ENCODE data around the gene TBCD.
A peak's percentile ranks its signal among the peaks of the same experiment; 100 is the strongest.

The TBCD gene

DNA sequence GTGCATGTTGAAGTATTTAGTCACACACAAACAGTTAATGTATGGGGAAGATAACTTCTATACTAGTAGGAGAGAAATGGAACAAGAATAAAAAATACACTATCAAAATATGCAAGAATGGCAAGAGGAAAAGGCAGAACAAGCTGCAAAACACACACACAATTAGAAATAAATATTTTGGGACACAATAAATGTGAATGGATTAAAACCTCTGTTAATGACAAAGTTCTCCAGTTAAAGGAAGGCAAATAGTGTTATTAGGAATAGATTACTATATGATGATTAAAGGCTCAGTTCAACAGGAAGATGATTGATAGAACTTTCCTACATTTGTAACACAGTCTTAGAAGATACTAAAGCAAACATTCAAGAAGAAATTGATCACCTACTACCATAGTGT is 194.2 kb downstream of the TBCD start:
- Histone ChIP-seq H3K4me2 (ENCODE audit: insufficient read depth, low read length, poor library complexity, severe bottlenecking) (no peak overlapping the region), H3K9ac (ENCODE audit: low read depth, low read length, poor library complexity) (no peak overlapping the region), H4K91ac (ENCODE audit: low read depth, low read length, poor library complexity) (no peak overlapping the region), H2BK15ac (ENCODE audit: low read length) (no peak overlapping the region), H3K79me1 (ENCODE audit: low read depth, low read length) (peaks cover 2% of the 10 kb centered on the region), H2AK5ac (ENCODE audit: low read depth, low read length) (no peak overlapping the region), H2BK12ac (ENCODE audit: low read length) (no peak overlapping the region), H3K4ac (ENCODE audit: low read length) (no peak overlapping the region), H2AFZ (ENCODE audit: low read length) (no peak overlapping the region), H3K27me3 (ENCODE audit: control insufficient read depth in 3 of 3, insufficient read depth in 3 of 3, low read depth in 1 of 3, low read length in 3 of 3) (no peaks in the 10 kb centered on the region), H3K4me1 (ENCODE audit: control insufficient read depth in 2 of 2, insufficient read depth in 1 of 2, low read depth in 1 of 2, low read length in 2 of 2) (no peaks in the 10 kb centered on the region), H2BK5ac (ENCODE audit: low read length) (no peak overlapping the region), H3K27ac (replicated peaks; ENCODE audit: low read length) (no peak overlapping the region), H3K18ac (ENCODE audit: low read length) (no peak overlapping the region), H3K14ac (ENCODE audit: low read length) (no peak overlapping the region), H3K4me3 (ENCODE audit: low read length in 2 of 2) (no peak overlapping the region), H3K23ac (ENCODE audit: low read depth, low read length, poor library complexity) (no peak overlapping the region), H3K9me3 (replicated peaks in 1 of 2; ENCODE audit: control insufficient read depth in 2 of 2, insufficient read depth in 1 of 2, low read depth in 1 of 2, low read length in 2 of 2) (peaks cover 73 to 84% of the 10 kb centered on the region in 2 donors), H2BK120ac (ENCODE audit: low read depth, low read length) (no peak overlapping the region), H4K8ac (ENCODE audit: low read depth, low read length) (no peak overlapping the region), H3K36me3 (replicated peaks in 1 of 2; ENCODE audit: control insufficient read depth in 2 of 2, insufficient read depth in 2 of 2, low read length in 2 of 2) (peaks cover 50 to 96% of the 10 kb centered on the region in 2 donors)
- no peak for DNase-seq (ENCODE audit: low spot score)

DNA sequence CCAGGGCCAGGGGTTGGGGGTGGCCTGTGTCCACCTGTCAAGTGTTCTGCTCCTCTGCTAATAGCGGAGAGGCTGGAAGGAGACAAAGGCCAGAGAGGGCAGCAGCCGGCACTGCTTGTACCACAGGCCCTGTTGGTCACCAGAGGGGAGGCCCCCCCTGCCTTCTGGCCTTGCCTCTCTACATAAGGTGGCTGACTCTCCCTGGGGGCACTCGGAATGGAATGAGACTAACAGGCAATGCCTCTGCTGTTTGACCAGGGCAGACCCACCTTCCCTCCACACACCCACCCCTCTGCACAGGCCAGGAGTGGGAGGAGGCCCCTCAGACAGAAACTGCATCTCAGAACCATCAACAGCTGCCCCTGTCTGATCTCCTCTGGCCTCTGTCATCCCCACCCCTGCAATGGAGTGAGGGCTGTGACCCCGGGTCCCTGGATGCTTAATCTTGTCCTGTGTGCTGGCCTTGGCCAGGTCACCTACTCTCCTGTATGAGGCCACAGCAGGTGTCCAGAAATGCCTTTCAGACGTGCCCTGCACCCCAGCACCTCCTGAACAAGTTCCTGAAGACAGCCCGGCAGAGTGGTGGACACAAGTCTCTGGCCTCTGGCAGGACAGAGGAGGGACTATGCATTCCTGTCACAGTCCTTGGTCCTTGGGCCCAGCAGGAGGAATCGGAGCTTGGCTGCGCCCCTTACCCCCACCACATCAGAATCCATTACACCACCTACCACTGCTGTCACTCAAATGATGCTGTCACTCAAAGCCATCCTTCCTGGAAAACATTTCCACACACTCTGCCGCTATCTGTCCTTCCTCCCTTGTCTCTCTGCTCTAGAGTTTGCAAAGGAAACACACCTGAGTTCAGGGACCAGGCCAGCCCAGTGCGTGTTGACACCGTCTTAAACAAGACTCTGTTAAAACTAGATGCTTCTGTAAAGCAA is 195.5 kb downstream of the TBCD start:
- peaks cover 42 to 92% of the 10 kb centered on the region in 2 donors for H3K36me3 ChIP-seq (replicated peaks in 1 of 2; ENCODE audit: control insufficient read depth in 2 of 2, insufficient read depth in 2 of 2, low read length in 2 of 2)
- H2BK15ac ChIP-seq (ENCODE audit: low read length), result no peak overlapping the region
- no peak for DNase-seq (ENCODE audit: low spot score)
- H3K14ac ChIP-seq (ENCODE audit: low read length), result peak overlapping the region; percentile 76
- H2AFZ ChIP-seq (ENCODE audit: low read length), result no peak overlapping the region
- H3K27ac ChIP-seq (replicated peaks; ENCODE audit: low read length), result no peak overlapping the region
- no peak overlapping the region for H3K9ac ChIP-seq (ENCODE audit: low read depth, low read length, poor library complexity)
- H3K27me3 ChIP-seq (ENCODE audit: control insufficient read depth in 3 of 3, insufficient read depth in 3 of 3, low read depth in 1 of 3, low read length in 3 of 3), result no peaks in the 10 kb centered on the region
- H3K23ac ChIP-seq (ENCODE audit: low read depth, low read length, poor library complexity), result peak overlapping the region; percentile 50
- H3K4me1 ChIP-seq (ENCODE audit: control insufficient read depth in 2 of 2, insufficient read depth in 1 of 2, low read depth in 1 of 2, low read length in 2 of 2), result no peaks in the 10 kb centered on the region
- H2BK5ac ChIP-seq (ENCODE audit: low read length), result peak overlapping the region; percentile 43
- no peak overlapping the region for H2BK120ac ChIP-seq (ENCODE audit: low read depth, low read length)
- no peak overlapping the region for H2BK12ac ChIP-seq (ENCODE audit: low read length)
- H3K9me3 ChIP-seq (replicated peaks in 1 of 2; ENCODE audit: control insufficient read depth in 2 of 2, insufficient read depth in 1 of 2, low read depth in 1 of 2, low read length in 2 of 2), result peaks cover 75 to 95% of the 10 kb centered on the region in 2 donors
- H3K4me3 ChIP-seq (ENCODE audit: low read length in 2 of 2), result peak overlapping the region in 1 of 2 donors; percentile 43
- H3K4ac ChIP-seq (ENCODE audit: low read length), result no peak overlapping the region
- no CpG with 5 or more reads among the region's 11 CpGs for WGBS, 2 donors (ENCODE audit: extremely low coverage in 2 of 2, insufficient read length in 2 of 2, insufficient replicate concordance in 1 of 2)
- H4K8ac ChIP-seq (ENCODE audit: low read depth, low read length), result no peak overlapping the region
- H4K91ac ChIP-seq (ENCODE audit: low read depth, low read length, poor library complexity), result no peak overlapping the region
- H3K4me2 ChIP-seq (ENCODE audit: insufficient read depth, low read length, poor library complexity, severe bottlenecking), result no peak overlapping the region
- no peak overlapping the region for H2AK5ac ChIP-seq (ENCODE audit: low read depth, low read length)
- H3K79me1 ChIP-seq (ENCODE audit: low read depth, low read length), result peaks cover 2% of the 10 kb centered on the region
- peak overlapping the region; percentile 11 for H3K18ac ChIP-seq (ENCODE audit: low read length)

DNA sequence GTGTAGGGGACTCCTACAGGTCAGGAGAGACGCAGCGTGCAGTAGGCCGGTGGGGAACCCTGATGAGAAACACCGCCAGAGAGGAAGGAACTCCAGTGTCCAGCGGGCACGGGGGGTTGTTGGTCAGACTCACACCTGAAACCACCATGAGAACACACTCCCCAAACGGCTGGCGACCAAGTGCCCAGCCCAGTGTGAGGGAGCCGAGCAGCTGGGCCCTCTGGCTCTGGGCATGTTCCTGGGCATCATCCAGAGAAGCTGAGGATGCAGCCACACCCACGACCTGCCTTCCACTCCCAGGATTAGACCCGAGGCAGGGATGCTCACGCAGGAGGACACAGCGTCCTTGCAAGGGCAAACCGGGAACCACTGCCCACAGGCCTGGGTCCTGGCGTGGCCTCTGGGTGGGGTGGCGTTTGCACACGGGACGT is 196.2 kb downstream of the TBCD start:
- WGBS, 2 donors (ENCODE audit: extremely low coverage in 2 of 2, insufficient read length in 2 of 2, insufficient replicate concordance in 1 of 2), result no CpG with 5 or more reads among the region's 18 CpGs
- no peak overlapping the region for H3K9ac ChIP-seq (ENCODE audit: low read depth, low read length, poor library complexity)
- H2BK12ac ChIP-seq (ENCODE audit: low read length), result no peak overlapping the region
- H3K4me1 ChIP-seq (ENCODE audit: control insufficient read depth in 2 of 2, insufficient read depth in 1 of 2, low read depth in 1 of 2, low read length in 2 of 2), result no peaks in the 10 kb centered on the region
- H2BK15ac ChIP-seq (ENCODE audit: low read length), result no peak overlapping the region
- H3K23ac ChIP-seq (ENCODE audit: low read depth, low read length, poor library complexity), result no peak overlapping the region
- no peak overlapping the region for H3K4me3 ChIP-seq (ENCODE audit: low read length in 2 of 2)
- no peak overlapping the region for H3K18ac ChIP-seq (ENCODE audit: low read length)
- H3K36me3 ChIP-seq (replicated peaks in 1 of 2; ENCODE audit: control insufficient read depth in 2 of 2, insufficient read depth in 2 of 2, low read length in 2 of 2), result peaks cover 35 to 84% of the 10 kb centered on the region in 2 donors
- H3K4me2 ChIP-seq (ENCODE audit: insufficient read depth, low read length, poor library complexity, severe bottlenecking), result no peak overlapping the region
- peaks cover 2% of the 10 kb centered on the region for H3K79me1 ChIP-seq (ENCODE audit: low read depth, low read length)
- H2AK5ac ChIP-seq (ENCODE audit: low read depth, low read length), result peak overlapping the region; percentile 3
- no peaks in the 10 kb centered on the region for H3K27me3 ChIP-seq (ENCODE audit: control insufficient read depth in 3 of 3, insufficient read depth in 3 of 3, low read depth in 1 of 3, low read length in 3 of 3)
- H3K9me3 ChIP-seq (replicated peaks in 1 of 2; ENCODE audit: control insufficient read depth in 2 of 2, insufficient read depth in 1 of 2, low read depth in 1 of 2, low read length in 2 of 2), result peaks cover 69 to 94% of the 10 kb centered on the region in 2 donors
- H3K27ac ChIP-seq (replicated peaks; ENCODE audit: low read length), result no peak overlapping the region
- H3K4ac ChIP-seq (ENCODE audit: low read length), result no peak overlapping the region
- H4K91ac ChIP-seq (ENCODE audit: low read depth, low read length, poor library complexity), result peak overlapping the region; percentile 40
- H2AFZ ChIP-seq (ENCODE audit: low read length), result no peak overlapping the region
- no peak overlapping the region for H4K8ac ChIP-seq (ENCODE audit: low read depth, low read length)
- no peak for DNase-seq (ENCODE audit: low spot score)
- H2BK5ac ChIP-seq (ENCODE audit: low read length), result no peak overlapping the region
- no peak overlapping the region for H3K14ac ChIP-seq (ENCODE audit: low read length)
- H2BK120ac ChIP-seq (ENCODE audit: low read depth, low read length), result no peak overlapping the region

DNA sequence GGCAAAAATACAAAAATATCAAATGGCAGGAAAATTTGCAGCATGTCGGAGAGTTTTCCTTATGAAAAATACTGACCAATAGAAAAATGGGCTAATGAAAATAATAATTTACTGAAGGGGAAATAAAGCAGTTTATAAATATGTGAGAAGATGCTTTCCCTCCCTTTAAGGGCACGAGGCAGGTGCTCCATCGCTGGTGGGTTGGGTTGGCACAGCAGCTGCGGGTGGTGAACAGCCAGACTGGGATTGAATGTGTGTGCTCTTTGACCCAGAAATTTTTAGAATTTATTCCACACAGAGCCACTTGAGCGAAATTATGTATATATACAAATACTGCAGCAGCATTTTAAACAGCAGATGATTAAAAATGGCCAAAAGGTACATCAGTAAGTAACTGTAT is 197.1 kb downstream of the TBCD start:
- no peak overlapping the region for H2BK12ac ChIP-seq (ENCODE audit: low read length)
- no peak overlapping the region for H3K9ac ChIP-seq (ENCODE audit: low read depth, low read length, poor library complexity)
- WGBS, 2 donors (ENCODE audit: extremely low coverage in 2 of 2, insufficient read length in 2 of 2, insufficient replicate concordance in 1 of 2), result no CpG with 5 or more reads among the region's 5 CpGs
- no peak overlapping the region for H3K4me3 ChIP-seq (ENCODE audit: low read length in 2 of 2)
- no peak overlapping the region for H3K14ac ChIP-seq (ENCODE audit: low read length)
- no peak overlapping the region for H3K18ac ChIP-seq (ENCODE audit: low read length)
- H3K23ac ChIP-seq (ENCODE audit: low read depth, low read length, poor library complexity), result no peak overlapping the region
- no peak overlapping the region for H2BK5ac ChIP-seq (ENCODE audit: low read length)
- no peak overlapping the region for H2BK15ac ChIP-seq (ENCODE audit: low read length)
- H3K4me1 ChIP-seq (ENCODE audit: control insufficient read depth in 2 of 2, insufficient read depth in 1 of 2, low read depth in 1 of 2, low read length in 2 of 2), result no peaks in the 10 kb centered on the region
- H4K8ac ChIP-seq (ENCODE audit: low read depth, low read length), result no peak overlapping the region
- H3K27ac ChIP-seq (replicated peaks; ENCODE audit: low read length), result no peak overlapping the region
- no peak overlapping the region for H4K91ac ChIP-seq (ENCODE audit: low read depth, low read length, poor library complexity)
- no peak overlapping the region for H2AK5ac ChIP-seq (ENCODE audit: low read depth, low read length)
- H3K27me3 ChIP-seq (ENCODE audit: control insufficient read depth in 3 of 3, insufficient read depth in 3 of 3, low read depth in 1 of 3, low read length in 3 of 3), result no peaks in the 10 kb centered on the region
- no peak overlapping the region for H2BK120ac ChIP-seq (ENCODE audit: low read depth, low read length)
- DNase-seq (ENCODE audit: low spot score), result no peak
- no peak overlapping the region for H3K4ac ChIP-seq (ENCODE audit: low read length)
- peaks cover 26 to 75% of the 10 kb centered on the region in 2 donors for H3K36me3 ChIP-seq (replicated peaks in 1 of 2; ENCODE audit: control insufficient read depth in 2 of 2, insufficient read depth in 2 of 2, low read length in 2 of 2)
- H3K9me3 ChIP-seq (replicated peaks in 1 of 2; ENCODE audit: control insufficient read depth in 2 of 2, insufficient read depth in 1 of 2, low read depth in 1 of 2, low read length in 2 of 2), result peaks cover 61 to 86% of the 10 kb centered on the region in 2 donors
- H3K79me1 ChIP-seq (ENCODE audit: low read depth, low read length), result no peaks in the 10 kb centered on the region
- H2AFZ ChIP-seq (ENCODE audit: low read length), result no peak overlapping the region
- no peak overlapping the region for H3K4me2 ChIP-seq (ENCODE audit: insufficient read depth, low read length, poor library complexity, severe bottlenecking)
